DOHH2 (cell line): ENCODE measurements around the gene TMEM259.

ENCODE experiments used
- CTCF ChIP-seq: fragments of 200-600 bp; sonication (generic); IDR thresholded peaks from one replicate; pipeline ENCODE4 v1.5.1; 2014; ENCODE audit warnings: antibody characterized with exemption, mild to moderate bottlenecking, low read depth, low read length; ENCODE audit not compliant: poor library complexity, severe bottlenecking
- EZH2phosphoT487 ChIP-seq: fragments of 200-600 bp; sonication (generic); IDR thresholded peaks from 2 replicates; pipeline ENCODE4 v1.6.1; 2017; ENCODE audit warnings: borderline replicate concordance, mild to moderate bottlenecking, antibody characterized with exemption, low read length, moderate library complexity, mixed read lengths

GRCh38 chr19:1041835-1042685 lies 21.1 kb upstream of the TMEM259 start:
- no peak for TF ChIP-seq CTCF
- TF ChIP-seq EZH2phosphoT487 = no peak
